ENCODE data around the gene HCN3. TPM values are rescaled to one million over a fixed set of nuclear protein-coding genes. Genes with fewer than 3 reads are reported as not detected.

HCN3 gene
- total RNA-seq, 4 donors from 2014 or later, result 5.4 to 8.5 (median 6.4) TPM

- no peak overlapping the region for H3K4me3 ChIP-seq (ENCODE audit: low read depth, poor library complexity, severe bottlenecking)
- 48 to 62% methylated on average over 44 to 46 of the region's 46 CpGs for WGBS, 2 donors
These were observed 17.4 kb downstream of the HCN3 start for GRCh38 chr1:155294520-155295182.

DNA sequence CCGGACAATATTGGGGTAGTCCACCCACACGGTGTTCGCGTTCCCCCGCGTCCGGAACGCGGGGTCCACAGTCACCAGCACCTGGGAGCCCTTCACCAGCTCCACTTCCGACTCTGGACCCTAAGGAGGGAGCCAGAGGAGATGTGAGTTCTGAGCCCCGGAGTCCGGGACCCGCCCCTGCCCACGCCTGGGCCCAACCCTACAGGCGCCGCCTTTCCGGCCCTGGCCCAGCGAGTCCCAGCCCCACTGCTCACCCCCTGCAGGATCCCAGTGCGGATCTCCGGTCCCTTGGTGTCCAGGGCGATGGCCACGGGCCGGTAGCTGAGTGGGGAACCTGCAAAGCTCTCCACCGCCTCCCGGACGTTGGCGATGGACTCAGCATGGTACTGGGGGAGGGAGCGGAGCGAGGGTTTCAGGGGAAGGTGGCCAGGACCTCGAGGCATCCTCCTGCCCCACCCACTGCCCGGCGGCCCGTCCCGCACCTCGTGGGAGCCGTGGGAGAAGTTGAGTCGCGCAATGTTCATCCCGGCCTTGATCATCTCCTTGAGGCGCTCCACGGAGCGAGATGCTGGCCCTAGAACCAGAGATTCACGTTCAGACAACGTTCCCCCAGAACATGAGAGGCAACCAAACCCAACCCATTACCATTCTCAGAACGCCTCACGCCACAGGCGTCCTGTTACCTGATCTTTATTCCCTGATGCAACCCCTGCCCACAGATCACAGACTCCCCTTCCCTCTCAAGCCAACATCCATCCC lies 18.1 kb downstream of the HCN3 start:
- intact Hi-C loops (cut with DNase I; ENCODE audit: low total_unique reads), result no loop called here
- H3K4me3 ChIP-seq (ENCODE audit: low read depth, poor library complexity, severe bottlenecking), result no peak overlapping the region
- TF ChIP-seq, protein P1, sequence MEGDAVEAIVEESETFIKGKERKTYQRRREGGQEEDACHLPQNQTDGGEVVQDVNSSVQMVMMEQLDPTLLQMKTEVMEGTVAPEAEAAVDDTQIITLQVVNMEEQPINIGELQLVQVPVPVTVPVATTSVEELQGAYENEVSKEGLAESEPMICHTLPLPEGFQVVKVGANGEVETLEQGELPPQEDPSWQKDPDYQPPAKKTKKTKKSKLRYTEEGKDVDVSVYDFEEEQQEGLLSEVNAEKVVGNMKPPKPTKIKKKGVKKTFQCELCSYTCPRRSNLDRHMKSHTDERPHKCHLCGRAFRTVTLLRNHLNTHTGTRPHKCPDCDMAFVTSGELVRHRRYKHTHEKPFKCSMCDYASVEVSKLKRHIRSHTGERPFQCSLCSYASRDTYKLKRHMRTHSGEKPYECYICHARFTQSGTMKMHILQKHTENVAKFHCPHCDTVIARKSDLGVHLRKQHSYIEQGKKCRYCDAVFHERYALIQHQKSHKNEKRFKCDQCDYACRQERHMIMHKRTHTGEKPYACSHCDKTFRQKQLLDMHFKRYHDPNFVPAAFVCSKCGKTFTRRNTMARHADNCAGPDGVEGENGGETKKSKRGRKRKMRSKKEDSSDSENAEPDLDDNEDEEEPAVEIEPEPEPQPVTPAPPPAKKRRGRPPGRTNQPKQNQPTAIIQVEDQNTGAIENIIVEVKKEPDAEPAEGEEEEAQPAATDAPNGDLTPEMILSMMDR (IDR thresholded peaks at IDR 0.05), result no peak
- no peak for TF ChIP-seq POLR2A (IDR thresholded peaks at IDR 0.05)
- DNase-seq (ENCODE audit: low spot score in 2 of 2), result no peak
- 9 to 12% methylated on average over 34 to 40 of the region's 47 CpGs for WGBS, 2 donors

More at GRCh38 chr1:155294520-155295182, 17.4 kb downstream of the HCN3 start:
- TF ChIP-seq POLR2A (IDR thresholded peaks at IDR 0.05), result no peak
- TF ChIP-seq, protein P1 (IDR thresholded peaks at IDR 0.05), result no peak
- intact Hi-C loops (cut with DNase I; ENCODE audit: low total_unique reads), result no loop called here
- DNase-seq (ENCODE audit: low spot score in 2 of 2), result no peak

DNA sequence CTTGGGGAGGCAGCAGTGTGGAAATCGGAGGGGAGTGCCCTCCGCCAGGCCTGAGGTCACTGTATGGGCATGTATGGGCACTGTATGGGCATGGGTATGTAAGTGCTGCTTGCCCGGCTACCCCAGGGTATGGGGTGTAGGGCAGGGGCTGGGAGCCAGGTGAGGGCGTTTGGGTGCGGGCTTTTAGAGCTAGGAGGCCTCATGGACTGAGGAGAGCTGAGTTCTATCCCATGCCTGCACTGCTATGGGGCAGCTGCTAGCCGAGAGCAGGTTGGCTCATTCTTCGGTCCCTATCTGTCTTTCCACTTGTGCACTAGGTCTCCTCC lies 18.6 kb downstream of the HCN3 start:
- TF ChIP-seq, protein P1 (IDR thresholded peaks at IDR 0.05), result no peak
- no peak for DNase-seq (ENCODE audit: low spot score in 2 of 2)
- 57 to 68% methylated on average over 4 to 7 of the region's 7 CpGs for WGBS, 2 donors
- intact Hi-C loops (cut with DNase I; ENCODE audit: low total_unique reads), result no loop called here
- H3K4me3 ChIP-seq (ENCODE audit: low read depth, poor library complexity, severe bottlenecking), result no peak overlapping the region

GRCh38 chr1:155296661-155297060 lies 19.4 kb downstream of the HCN3 start:
- WGBS, 2 donors, result 87 to 90% methylated on average over 3 of the region's 3 CpGs
- H3K4me3 ChIP-seq (ENCODE audit: low read depth, poor library complexity, severe bottlenecking), result no peak overlapping the region
- DNase-seq (ENCODE audit: low spot score in 2 of 2), result no peak
- intact Hi-C loops (cut with DNase I; ENCODE audit: low total_unique reads), result no loop called here
- TF ChIP-seq POLR2A (IDR thresholded peaks at IDR 0.05), result no peak
- TF ChIP-seq, protein P1 (IDR thresholded peaks at IDR 0.05), result no peak

- intact Hi-C loops (cut with DNase I; ENCODE audit: low total_unique reads), result no loop called here
- WGBS, 2 donors, result 75 to 77% methylated on average over 7 of the region's 7 CpGs
- DNase-seq (ENCODE audit: low spot score in 2 of 2), result no peak
These were observed 20.1 kb downstream of the HCN3 start for GRCh38 chr1:155297384-155297783.

More at GRCh38 chr1:155297384-155297783, 20.1 kb downstream of the HCN3 start:
- no peak overlapping the region for H3K4me3 ChIP-seq (ENCODE audit: low read depth, poor library complexity, severe bottlenecking)
- no peak for TF ChIP-seq POLR2A (IDR thresholded peaks at IDR 0.05)
- TF ChIP-seq, protein P1 (IDR thresholded peaks at IDR 0.05), result no peak

Data from lower leg skin (tissue), 4 donors.